Measurements from ENCODE around the gene CASR. TPM values are rescaled to one million over a fixed set of nuclear protein-coding genes. Genes with fewer than 3 reads are reported as not detected.
"Not testable (repeated sequence)": the region's sequence is repeated elsewhere in the genome, so short reads cannot be mapped to it uniquely, and the experiment has no call there.

The CASR gene, protein sequence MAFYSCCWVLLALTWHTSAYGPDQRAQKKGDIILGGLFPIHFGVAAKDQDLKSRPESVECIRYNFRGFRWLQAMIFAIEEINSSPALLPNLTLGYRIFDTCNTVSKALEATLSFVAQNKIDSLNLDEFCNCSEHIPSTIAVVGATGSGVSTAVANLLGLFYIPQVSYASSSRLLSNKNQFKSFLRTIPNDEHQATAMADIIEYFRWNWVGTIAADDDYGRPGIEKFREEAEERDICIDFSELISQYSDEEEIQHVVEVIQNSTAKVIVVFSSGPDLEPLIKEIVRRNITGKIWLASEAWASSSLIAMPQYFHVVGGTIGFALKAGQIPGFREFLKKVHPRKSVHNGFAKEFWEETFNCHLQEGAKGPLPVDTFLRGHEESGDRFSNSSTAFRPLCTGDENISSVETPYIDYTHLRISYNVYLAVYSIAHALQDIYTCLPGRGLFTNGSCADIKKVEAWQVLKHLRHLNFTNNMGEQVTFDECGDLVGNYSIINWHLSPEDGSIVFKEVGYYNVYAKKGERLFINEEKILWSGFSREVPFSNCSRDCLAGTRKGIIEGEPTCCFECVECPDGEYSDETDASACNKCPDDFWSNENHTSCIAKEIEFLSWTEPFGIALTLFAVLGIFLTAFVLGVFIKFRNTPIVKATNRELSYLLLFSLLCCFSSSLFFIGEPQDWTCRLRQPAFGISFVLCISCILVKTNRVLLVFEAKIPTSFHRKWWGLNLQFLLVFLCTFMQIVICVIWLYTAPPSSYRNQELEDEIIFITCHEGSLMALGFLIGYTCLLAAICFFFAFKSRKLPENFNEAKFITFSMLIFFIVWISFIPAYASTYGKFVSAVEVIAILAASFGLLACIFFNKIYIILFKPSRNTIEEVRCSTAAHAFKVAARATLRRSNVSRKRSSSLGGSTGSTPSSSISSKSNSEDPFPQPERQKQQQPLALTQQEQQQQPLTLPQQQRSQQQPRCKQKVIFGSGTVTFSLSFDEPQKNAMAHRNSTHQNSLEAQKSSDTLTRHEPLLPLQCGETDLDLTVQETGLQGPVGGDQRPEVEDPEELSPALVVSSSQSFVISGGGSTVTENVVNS
- total RNA-seq (2012; rRNA removed), result not detected in 2 replicates

DNA sequence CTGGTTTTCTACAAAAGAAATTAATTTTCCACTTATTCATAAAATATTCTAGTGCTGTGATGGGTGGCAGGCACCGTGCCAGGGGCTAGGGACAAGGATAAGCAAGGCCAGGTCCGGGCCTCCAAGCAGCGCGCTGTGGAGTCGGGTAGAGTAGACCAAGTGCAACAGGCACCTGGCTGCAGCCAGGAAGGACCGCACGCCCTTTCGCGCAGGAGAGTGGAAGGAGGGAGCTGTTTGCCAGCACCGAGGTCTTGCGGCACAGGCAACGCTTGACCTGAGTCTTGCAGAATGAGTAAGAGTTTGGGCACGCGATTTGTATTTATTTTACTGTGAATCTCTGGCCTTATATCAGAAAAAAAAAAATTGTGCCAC lies at the start of gene CASR:
TSS of gene CASR (plus strand) at position 148 of the 372 bp plus-strand sequence. CDS start 70,522 bp downstream, outside the sequence.
- no peaks in the 10 kb centered on the region for H3K9me3 ChIP-seq (replicated peaks; ENCODE audit: low read length)
- H3K36me3 ChIP-seq (ENCODE audit: insufficient read depth, low read length), result no peaks in the 10 kb centered on the region
- no peak within 1 kb of the TSS for H3K4me3 ChIP-seq (ENCODE audit: low read length)
- peaks cover 57% of the 10 kb centered on the region for H3K27me3 ChIP-seq (ENCODE audit: control insufficient read depth, insufficient read depth, low read length)
- no peak within 1 kb of the TSS for H3K9ac ChIP-seq (ENCODE audit: low read depth, low read length)
- H3K4me2 ChIP-seq (ENCODE audit: low read length), result no peak within 1 kb of the TSS
- no peaks in the 10 kb centered on the region for H3K4me1 ChIP-seq (ENCODE audit: control insufficient read depth, insufficient read depth, low read length)

DNA sequence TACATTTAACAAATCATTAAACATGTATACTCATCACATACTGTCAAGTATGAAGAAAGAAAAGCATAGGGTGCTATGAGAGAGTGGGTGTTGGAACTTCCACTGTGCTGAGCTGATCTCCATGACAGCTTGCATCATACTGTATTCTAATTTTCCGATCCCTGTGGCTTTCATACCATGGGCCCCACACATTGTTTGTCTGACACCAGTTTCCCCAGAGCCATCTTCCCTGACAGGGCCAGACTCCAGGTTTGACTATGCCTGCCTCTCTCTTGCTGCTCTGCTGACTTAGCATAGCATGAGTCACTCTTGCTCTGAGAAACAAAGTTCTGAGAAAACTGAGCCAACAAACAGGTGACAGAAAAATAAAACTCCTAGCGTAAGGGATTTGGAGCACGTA lies 37.0 kb upstream of the CASR start:
- no peak overlapping the region for H3K4me2 ChIP-seq (ENCODE audit: low read length)

DNA sequence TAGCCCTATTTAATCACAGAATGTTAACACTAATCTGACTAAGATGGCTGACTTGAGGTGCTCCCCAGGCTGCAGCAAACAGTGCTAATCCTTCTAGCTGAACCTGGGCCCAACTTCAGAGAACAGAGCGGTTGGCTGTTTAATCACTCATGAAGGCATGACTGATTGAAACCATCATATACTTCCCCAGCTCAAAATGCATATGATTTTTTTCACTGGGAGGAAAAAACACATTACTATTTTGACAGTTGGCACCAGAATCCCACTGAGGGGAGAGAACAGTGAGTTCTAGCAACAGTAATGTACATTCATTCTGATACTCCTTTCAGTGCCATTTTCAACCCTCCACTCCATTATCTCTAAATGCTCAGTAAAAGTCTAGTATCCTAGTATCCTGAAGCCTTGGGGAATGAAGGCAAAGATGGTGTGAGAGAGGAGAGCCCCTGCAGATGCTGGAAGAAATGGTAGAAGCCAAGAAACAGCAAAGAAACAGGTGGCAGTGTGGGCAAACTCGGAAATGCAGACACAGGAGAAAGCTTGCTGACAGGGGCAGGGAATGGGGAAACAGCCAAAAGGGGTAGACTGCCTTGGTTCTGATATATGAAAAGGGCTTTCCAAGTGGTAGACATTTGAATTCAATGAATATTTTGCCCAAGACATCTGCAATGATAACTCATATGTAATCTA lies 34.4 kb upstream of the CASR start:
- Histone ChIP-seq H3K36me3 (ENCODE audit: insufficient read depth, low read length) (no peaks in the 10 kb centered on the region), H3K4me2 (ENCODE audit: low read length) (no peak overlapping the region), H3K4me1 (ENCODE audit: control insufficient read depth, insufficient read depth, low read length) (no peaks in the 10 kb centered on the region), H3K9me3 (replicated peaks; ENCODE audit: low read length) (no peaks in the 10 kb centered on the region), H3K27me3 (ENCODE audit: control insufficient read depth, insufficient read depth, low read length) (no peaks in the 10 kb centered on the region), H3K4me3 (ENCODE audit: low read length) (no peak overlapping the region), H3K9ac (ENCODE audit: low read depth, low read length) (no peak overlapping the region)

More for the DNA sequence above, 37.0 kb upstream of the CASR start:
- no peaks in the 10 kb centered on the region for H3K36me3 ChIP-seq (ENCODE audit: insufficient read depth, low read length)
- no peak overlapping the region for H3K4me3 ChIP-seq (ENCODE audit: low read length)
- H3K9ac ChIP-seq (ENCODE audit: low read depth, low read length), result no peak overlapping the region
- H3K27me3 ChIP-seq (ENCODE audit: control insufficient read depth, insufficient read depth, low read length), result no peaks in the 10 kb centered on the region
- H3K9me3 ChIP-seq (replicated peaks; ENCODE audit: low read length), result no peaks in the 10 kb centered on the region
- H3K4me1 ChIP-seq (ENCODE audit: control insufficient read depth, insufficient read depth, low read length), result no peaks in the 10 kb centered on the region

DNA sequence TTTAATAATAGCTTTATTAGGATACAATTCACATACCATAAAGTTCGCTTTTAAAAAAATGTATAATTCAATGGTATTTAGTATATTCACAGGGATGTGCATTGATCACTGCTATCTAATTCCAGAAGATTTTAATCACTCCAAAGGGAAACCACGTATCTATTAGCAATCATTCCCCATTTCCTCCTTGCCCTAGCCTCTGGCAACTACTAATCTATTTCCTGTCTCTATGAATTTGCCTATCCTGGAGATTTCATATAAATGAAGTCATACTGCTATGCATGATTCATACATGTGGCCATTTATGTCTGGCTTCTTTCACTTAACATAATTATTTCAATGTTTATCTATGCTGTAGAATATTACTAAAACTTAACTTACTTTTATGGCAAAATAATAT lies 32.0 kb upstream of the CASR start:
- no peak overlapping the region for H3K4me3 ChIP-seq (ENCODE audit: low read length)
- no peaks in the 10 kb centered on the region for H3K4me1 ChIP-seq (ENCODE audit: control insufficient read depth, insufficient read depth, low read length)
- H3K27me3 ChIP-seq (ENCODE audit: control insufficient read depth, insufficient read depth, low read length), result no peaks in the 10 kb centered on the region
- H3K36me3 ChIP-seq (ENCODE audit: insufficient read depth, low read length), result no peaks in the 10 kb centered on the region
- H3K4me2 ChIP-seq (ENCODE audit: low read length), result no peak overlapping the region
- H3K9me3 ChIP-seq (replicated peaks; ENCODE audit: low read length), result no peaks in the 10 kb centered on the region
- H3K9ac ChIP-seq (ENCODE audit: low read depth, low read length), result no peak overlapping the region

DNA sequence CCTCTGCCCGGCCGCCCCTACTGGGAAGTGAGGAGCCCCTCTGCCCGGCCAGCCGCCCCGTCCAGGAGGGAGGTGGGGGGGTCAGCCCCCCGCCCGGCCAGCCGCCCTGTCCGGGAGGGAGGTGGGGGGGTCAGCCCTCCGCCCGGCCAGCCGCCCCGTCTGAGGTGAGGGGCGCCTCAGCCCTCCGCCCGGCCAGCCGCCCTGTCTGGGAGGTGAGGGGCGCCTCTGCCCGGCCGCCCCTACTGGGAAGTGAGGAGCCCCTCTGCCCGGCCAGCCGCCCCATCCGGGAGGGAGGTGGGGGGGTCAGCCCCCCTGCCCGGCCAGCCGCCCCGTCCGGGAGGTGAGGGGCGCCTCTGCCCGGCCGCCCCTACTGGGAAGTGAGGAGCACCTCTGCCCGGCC lies 18.5 kb upstream of the CASR start:
- not testable (repeated sequence) for H3K4me1 ChIP-seq (ENCODE audit: control insufficient read depth, insufficient read depth, low read length); H3K4me2 ChIP-seq (ENCODE audit: low read length); H3K36me3 ChIP-seq (ENCODE audit: insufficient read depth, low read length); H3K9me3 ChIP-seq (replicated peaks; ENCODE audit: low read length); H3K4me3 ChIP-seq (ENCODE audit: low read length); H3K27me3 ChIP-seq (ENCODE audit: control insufficient read depth, insufficient read depth, low read length); H3K9ac ChIP-seq (ENCODE audit: low read depth, low read length)

DNA sequence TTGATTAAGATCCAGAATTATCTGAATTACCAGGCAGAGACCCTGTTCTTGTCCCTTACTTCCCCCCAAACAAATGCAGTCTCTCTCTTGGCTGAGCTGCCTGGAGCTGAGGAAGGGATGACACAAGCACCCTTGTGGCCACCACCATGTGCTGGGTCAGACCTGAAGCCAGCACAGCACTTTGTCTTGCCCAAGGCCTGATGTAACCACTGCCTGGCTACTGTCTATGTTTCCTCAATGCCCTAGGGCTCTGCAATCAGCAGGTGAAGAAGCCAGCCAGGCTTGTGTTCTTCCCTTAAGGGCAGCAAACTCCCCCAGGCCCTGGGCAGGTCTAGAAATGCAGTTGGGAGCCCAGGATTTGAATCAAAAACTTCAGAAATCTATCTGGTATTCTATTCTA lies 15.8 kb upstream of the CASR start:
- Histone ChIP-seq H3K9me3 (replicated peaks; ENCODE audit: low read length) (no peaks in the 10 kb centered on the region), H3K27me3 (ENCODE audit: control insufficient read depth, insufficient read depth, low read length) (no peaks in the 10 kb centered on the region), H3K4me2 (ENCODE audit: low read length) (no peak overlapping the region)

DNA sequence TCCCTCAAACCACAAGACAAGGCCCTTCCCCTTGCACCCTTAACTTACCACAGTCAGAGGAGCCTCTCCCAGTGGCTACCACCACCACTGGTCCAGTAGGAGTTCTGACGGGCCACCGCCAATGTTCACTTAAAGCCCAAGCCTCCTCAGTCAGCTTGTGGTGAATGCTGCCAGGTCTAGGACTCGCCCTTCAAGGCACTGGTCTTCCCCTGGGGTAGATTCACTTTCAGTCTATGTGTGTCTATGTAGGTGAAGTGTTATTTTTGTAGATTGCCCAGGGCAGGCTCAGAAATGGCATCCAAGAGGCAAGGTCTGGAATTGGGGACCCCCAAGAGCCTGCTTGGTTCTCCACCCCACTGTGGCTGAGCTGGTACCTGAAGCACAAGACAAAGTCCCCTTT lies 15.4 kb upstream of the CASR start:
- Histone ChIP-seq H3K27me3 (ENCODE audit: control insufficient read depth, insufficient read depth, low read length) (no peaks in the 10 kb centered on the region), H3K36me3 (ENCODE audit: insufficient read depth, low read length) (no peaks in the 10 kb centered on the region), H3K4me2 (ENCODE audit: low read length) (no peak overlapping the region), H3K9me3 (replicated peaks; ENCODE audit: low read length) (no peaks in the 10 kb centered on the region), H3K9ac (ENCODE audit: low read depth, low read length) (no peak overlapping the region), H3K4me3 (ENCODE audit: low read length) (no peak overlapping the region), H3K4me1 (ENCODE audit: control insufficient read depth, insufficient read depth, low read length) (no peaks in the 10 kb centered on the region)

More for the DNA sequence above, 15.8 kb upstream of the CASR start:
- no peaks in the 10 kb centered on the region for H3K4me1 ChIP-seq (ENCODE audit: control insufficient read depth, insufficient read depth, low read length)
- H3K4me3 ChIP-seq (ENCODE audit: low read length), result no peak overlapping the region
- H3K9ac ChIP-seq (ENCODE audit: low read depth, low read length), result no peak overlapping the region
- no peaks in the 10 kb centered on the region for H3K36me3 ChIP-seq (ENCODE audit: insufficient read depth, low read length)

DNA sequence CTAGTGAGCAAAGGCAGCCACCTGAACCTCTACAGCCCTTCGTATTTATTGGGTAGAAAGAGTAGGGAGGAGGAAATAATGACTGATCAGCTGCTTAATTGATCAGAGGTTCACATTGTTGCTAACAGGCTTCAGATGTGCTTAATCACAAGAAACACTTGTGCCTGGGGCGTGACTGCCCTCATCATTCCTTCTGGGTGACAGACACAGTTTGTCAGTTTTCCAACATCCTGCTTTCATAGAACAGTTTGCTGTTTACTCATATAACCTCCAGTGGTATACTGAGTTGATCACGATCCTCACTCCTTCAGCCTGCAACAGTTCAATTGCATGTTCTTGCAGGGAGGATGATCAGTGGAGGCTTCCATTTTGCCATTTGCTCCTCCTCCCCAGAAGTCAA lies 13.6 kb upstream of the CASR start:
- Histone ChIP-seq H3K9ac (ENCODE audit: low read depth, low read length) (no peak overlapping the region), H3K36me3 (ENCODE audit: insufficient read depth, low read length) (no peaks in the 10 kb centered on the region), H3K4me2 (ENCODE audit: low read length) (no peak overlapping the region), H3K4me3 (ENCODE audit: low read length) (no peak overlapping the region), H3K4me1 (ENCODE audit: control insufficient read depth, insufficient read depth, low read length) (no peaks in the 10 kb centered on the region), H3K27me3 (ENCODE audit: control insufficient read depth, insufficient read depth, low read length) (no peaks in the 10 kb centered on the region), H3K9me3 (replicated peaks; ENCODE audit: low read length) (no peaks in the 10 kb centered on the region)

DNA sequence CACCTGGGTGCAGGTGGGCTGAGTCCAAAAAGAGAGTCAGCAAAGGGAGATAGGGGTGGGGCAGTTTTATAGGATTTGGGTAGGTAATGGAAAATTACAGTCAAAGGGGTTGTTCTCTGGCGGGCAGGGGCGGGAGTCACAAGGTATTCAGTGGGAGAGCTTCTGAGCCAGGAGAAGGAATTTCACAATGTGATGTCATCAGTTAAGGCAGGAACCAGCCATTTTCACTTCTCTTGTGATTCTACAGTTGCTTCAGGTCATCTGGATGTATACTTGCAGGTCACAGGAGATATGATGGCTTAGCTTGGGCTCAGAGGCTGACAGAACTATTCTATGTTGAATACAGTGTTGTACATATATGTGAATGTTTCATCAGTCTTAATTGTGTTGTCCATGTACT lies 12.1 kb upstream of the CASR start:
- H3K27me3 ChIP-seq (ENCODE audit: control insufficient read depth, insufficient read depth, low read length); H3K9ac ChIP-seq (ENCODE audit: low read depth, low read length); H3K4me2 ChIP-seq (ENCODE audit: low read length); H3K4me1 ChIP-seq (ENCODE audit: control insufficient read depth, insufficient read depth, low read length); H3K4me3 ChIP-seq (ENCODE audit: low read length); H3K36me3 ChIP-seq (ENCODE audit: insufficient read depth, low read length); H3K9me3 ChIP-seq (replicated peaks; ENCODE audit: low read length): not testable (repeated sequence)

DNA sequence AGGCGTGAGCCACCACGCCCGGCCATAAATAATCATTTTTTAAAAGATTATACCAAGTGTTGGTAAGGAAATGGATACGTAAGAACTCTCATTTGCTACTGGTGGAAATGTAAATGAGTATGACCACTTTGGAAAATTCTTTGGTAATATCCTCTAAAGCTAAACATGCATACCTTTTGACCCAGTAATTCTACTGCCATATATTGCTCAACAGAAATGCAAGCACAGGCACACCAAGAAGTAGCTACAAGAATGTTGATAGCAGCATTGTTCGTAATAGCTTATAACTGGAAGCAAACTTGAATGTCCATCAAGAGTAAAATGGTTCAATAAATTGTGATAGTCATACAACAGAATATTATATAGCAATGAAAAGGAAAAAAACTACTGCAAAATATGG lies 4.8 kb upstream of the CASR start:
- no peaks in the 10 kb centered on the region for H3K9me3 ChIP-seq (replicated peaks; ENCODE audit: low read length)
- no peak overlapping the region for H3K4me2 ChIP-seq (ENCODE audit: low read length)
- H3K4me1 ChIP-seq (ENCODE audit: control insufficient read depth, insufficient read depth, low read length), result no peaks in the 10 kb centered on the region
- no peak overlapping the region for H3K9ac ChIP-seq (ENCODE audit: low read depth, low read length)
- H3K27me3 ChIP-seq (ENCODE audit: control insufficient read depth, insufficient read depth, low read length), result peaks cover 20% of the 10 kb centered on the region
- H3K36me3 ChIP-seq (ENCODE audit: insufficient read depth, low read length), result no peaks in the 10 kb centered on the region
- H3K4me3 ChIP-seq (ENCODE audit: low read length), result no peak overlapping the region
